Adrenal gland (tissue), 19 donors: ENCODE data around the gene CNP. TPM values are rescaled to one million over a fixed set of nuclear protein-coding genes. Genes with fewer than 3 reads are reported as not detected.
A peak's percentile ranks its signal among the peaks of the same experiment; 100 is the strongest.

Experiments
- DNase-seq, 7 donors: peaks; one replicate each; pipeline ENCODE4 v3.0.0-alpha.2; 2019 to 2020
- H3K27ac ChIP-seq, 5 donors: fragments of 200-600 bp; sonication (generic) in 4 of 5; 1 replicate in 3 of 5; 2 replicates in 2 of 5; pipeline versions ENCODE4 v1.5.1 to v1.8.0; 2016 to 2020; ENCODE audit warnings: mild to moderate bottlenecking in 1 of 5
- H3K27me3 ChIP-seq: fragments of 200-600 bp; 2 replicates; pipeline ENCODE4 v1.8.0; 2021
- H3K36me3 ChIP-seq, 2 donors: fragments of 200-600 bp; replicated peaks in 1 of 2; 1 replicate in 1 of 2; 2 replicates in 1 of 2; pipeline versions ENCODE4 v1.5.1 to v1.8.0; 2018 to 2022
- H3K4me1 ChIP-seq, 2 donors: fragments of 200-600 bp; replicated peaks in 1 of 2; 1 replicate in 1 of 2; 2 replicates in 1 of 2; pipeline versions ENCODE4 v1.5.1 to v1.8.0; 2018 to 2021
- H3K4me3 ChIP-seq, 4 donors: fragments of 200-600 bp; sonication (generic) in 3 of 4; one replicate each; pipeline ENCODE4 v1.5.1; 2016 to 2018
- H3K9me3 ChIP-seq, 3 donors: fragments of 200-600 bp; sonication (generic) in 1 of 3; replicated peaks in 1 of 3; 1 replicate in 2 of 3; 2 replicates in 1 of 3; pipeline versions ENCODE4 v1.5.1 to v1.8.0; 2016 to 2021
- POLR2A ChIP-seq, 2 donors: fragments of 450-650 bp; IDR thresholded peaks; one replicate each; pipeline ENCODE4 v1.6.1; 2017; ENCODE audit warnings: antibody characterized with exemption in 2 of 2, mild to moderate bottlenecking in 2 of 2, moderate library complexity in 1 of 2
- WGBS, 4 donors: extraction: QIAGEN DNeasy Blood & Tissue Kit in 2 of 4; methylation state at CpG; one replicate each; pipeline versions ENCODE4 v1.1.5 to v1.1.7; 2013 to 2017; 5-methylcytosine and 5-hydroxymethylcytosine counted together
- intact Hi-C, 2 donors: fragments of 100-400 bp; cut with DNase I; formaldehyde crosslinking; loops; one replicate each; pipeline versions ENCODE4 v1.14.1 to v1.15.0; 2022 to 2023
- long read RNA-seq, 10 donors: library from polyadenylated mRNA in 3 of 10; unstranded in 2 of 10; stranded (forward) in 1 of 10; transcript quantifications; one replicate each; pipeline ENCODE4 v2.0.0 and lab custom pipeline, GENCODE V29; 2021 to 2026
- polyA plus RNA-seq, 3 donors: library from polyadenylated mRNA; stranded (reverse); fragments of 200-250 nt in 2 of 3; fragments of 350-450 nt in 1 of 3; fragmentation: Illumina TruSeq in 1 of 3; extraction: RNeasy Lipid Tissue Mini Kit (QIAGEN cat#74804) in 1 of 3; gene quantifications; one replicate each; pipeline ENCODE4 v1.2.3, GENCODE V29; 2013 to 2014
- total RNA-seq, 9 donors: library from RNA; depleted of rRNA in 4 of 9; stranded (reverse); fragments of >200 nt in 4 of 9; fragments of 120-200 nt in 1 of 9; fragmentation: NEBNext Ultra II Directional in 1 of 9; extraction: Animal tissue kit (Norgen Biotek cat#: 25700) in 1 of 9; gene quantifications; one replicate each; pipeline versions ENCODE4 v1.1.0 to v1.2.4, GENCODE V29; 2013 to 2023
- TF ChIP-seq, protein P1 (sequence below), 6 experiments: fragments of 450-650 bp in 4 of 6; fragments of 200-600 bp in 2 of 6; sonication (generic) in 1 of 6; IDR thresholded peaks; 1 replicate in 5 of 6; 2 replicates in 1 of 6; pipeline versions ENCODE4 v1.5.1 to v1.8.0; 2016 to 2021; ENCODE audit warnings: antibody characterized with exemption in 6 of 6, mild to moderate bottlenecking in 2 of 6, moderate library complexity in 1 of 6
- donor health status: healthy with polysubstance abuse.
- donor health status: Bipolar disorder and iron deficiency.
- donor health status: DM: yes; HTN: yes; CAD: no.
- donor health status: DM: no; HTN: no; CAD: no.
- donor health status: DM: no; HTN: no; CAD: no.
- donor health status: DM: yes; HTN: yes; CAD: no.

Gene CNP
- total RNA-seq: 10 to 100 TPM; 28.8 to 78.5 (median 69.2) TPM
- 10 to 100 TPM; 27.9 to 44.6 (median 34.2) TPM for polyA plus RNA-seq
- long read RNA-seq, donor 1, full-length matches to known transcripts: 11 of 105 reads
- long read RNA-seq, donor 1, partial matches to known transcripts: 72 of 105 reads
- long read RNA-seq, donor 1, other reads (novel, unspliced or antisense): 22 of 105 reads
- long read RNA-seq, donor 2, full-length matches to known transcripts: 11 of 11 reads
- long read RNA-seq, donor 2, partial matches to known transcripts: 0 of 11 reads
- long read RNA-seq, donor 2, other reads (novel, unspliced or antisense): 0 of 11 reads
- long read RNA-seq, donor 3, full-length matches to known transcripts: 5 of 63 reads
- long read RNA-seq, donor 3, partial matches to known transcripts: 33 of 63 reads
- long read RNA-seq, donor 3, other reads (novel, unspliced or antisense): 25 of 63 reads
- long read RNA-seq, donor 4, full-length matches to known transcripts: 33 of 58 reads
- long read RNA-seq, donor 4, partial matches to known transcripts: 24 of 58 reads
- long read RNA-seq, donor 4, other reads (novel, unspliced or antisense): 1 of 58 reads
- long read RNA-seq, donor 5, full-length matches to known transcripts: 211 of 237 reads
- long read RNA-seq, donor 5, partial matches to known transcripts: 14 of 237 reads
- long read RNA-seq, donor 5, other reads (novel, unspliced or antisense): 12 of 237 reads
- long read RNA-seq, donor 6, full-length matches to known transcripts: 30 of 37 reads
- long read RNA-seq, donor 6, partial matches to known transcripts: 2 of 37 reads
- long read RNA-seq, donor 6, other reads (novel, unspliced or antisense): 5 of 37 reads
- long read RNA-seq, donor 7, full-length matches to known transcripts: 3 of 25 reads
- long read RNA-seq, donor 7, partial matches to known transcripts: 6 of 25 reads
- long read RNA-seq, donor 7, other reads (novel, unspliced or antisense): 16 of 25 reads
- long read RNA-seq, donor 8, full-length matches to known transcripts: 13 of 132 reads
- long read RNA-seq, donor 8, partial matches to known transcripts: 72 of 132 reads
- long read RNA-seq, donor 8, other reads (novel, unspliced or antisense): 47 of 132 reads
- long read RNA-seq, donor 9, full-length matches to known transcripts: 5 of 83 reads
- long read RNA-seq, donor 9, partial matches to known transcripts: 46 of 83 reads
- long read RNA-seq, donor 9, other reads (novel, unspliced or antisense): 32 of 83 reads
- long read RNA-seq, donor 10, full-length matches to known transcripts: 5 of 73 reads
- long read RNA-seq, donor 10, partial matches to known transcripts: 40 of 73 reads
- long read RNA-seq, donor 10, other reads (novel, unspliced or antisense): 28 of 73 reads

DNA sequence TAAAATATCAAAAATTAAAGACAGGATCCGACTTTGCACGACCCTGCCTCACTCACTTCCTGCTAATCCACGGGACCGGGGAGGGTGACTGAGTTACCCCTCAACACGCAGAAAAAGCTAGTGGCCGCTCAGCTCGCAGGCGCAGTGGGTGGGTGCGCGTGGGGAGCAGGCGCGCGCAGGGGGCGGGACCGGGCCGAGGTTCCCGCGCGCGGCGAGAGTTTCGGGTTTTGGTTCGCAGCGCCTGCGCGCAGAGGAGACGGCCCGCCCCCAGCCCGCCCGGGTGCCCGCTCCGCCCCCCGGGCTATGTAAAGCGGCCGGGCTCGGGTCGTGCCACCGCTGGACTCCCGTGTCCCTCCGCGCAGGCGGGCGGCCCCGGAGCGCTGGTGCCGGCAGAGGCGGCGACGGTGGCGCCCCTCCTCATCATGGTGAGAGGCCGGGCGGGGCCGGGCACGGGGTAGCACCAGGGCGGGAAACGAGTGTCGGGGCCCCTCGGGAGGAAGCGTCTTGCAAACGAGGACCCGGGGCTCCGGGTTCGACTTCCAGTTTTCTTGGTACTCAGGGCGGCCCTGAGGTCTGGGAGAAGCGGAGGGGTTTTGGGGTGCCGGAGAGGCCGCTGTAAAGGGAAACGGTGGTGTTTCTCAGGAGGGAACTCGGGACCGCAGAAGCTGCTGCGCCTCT is at the start of gene CNP:
TSS of gene CNP (plus strand) at position 333 of the 678 bp plus-strand sequence. CDS start at position 423, 90 bp downstream.
- Histone ChIP-seq H3K27ac (peak within 1 kb of the TSS; percentile 79 to 93 (median 84)), H3K27me3 (no peaks in the 10 kb centered on the region), H3K4me1 (peaks cover 13 to 37% of the 10 kb centered on the region in 2 donors), H3K36me3 (peaks cover 0 to 29% of the 10 kb centered on the region in 2 donors), H3K9me3 (no peaks in the 10 kb centered on the region), H3K4me3 (peak within 1 kb of the TSS; percentile 71 to 88 (median 87))
- 0% methylated on average over 14 to 71 of the region's 71 CpGs for WGBS, 4 donors
- intact Hi-C loops: no loop called here
- TF ChIP-seq POLR2A (IDR thresholded peaks at IDR 0.05): peak; percentile 81 to 87
- TF ChIP-seq, protein P1, sequence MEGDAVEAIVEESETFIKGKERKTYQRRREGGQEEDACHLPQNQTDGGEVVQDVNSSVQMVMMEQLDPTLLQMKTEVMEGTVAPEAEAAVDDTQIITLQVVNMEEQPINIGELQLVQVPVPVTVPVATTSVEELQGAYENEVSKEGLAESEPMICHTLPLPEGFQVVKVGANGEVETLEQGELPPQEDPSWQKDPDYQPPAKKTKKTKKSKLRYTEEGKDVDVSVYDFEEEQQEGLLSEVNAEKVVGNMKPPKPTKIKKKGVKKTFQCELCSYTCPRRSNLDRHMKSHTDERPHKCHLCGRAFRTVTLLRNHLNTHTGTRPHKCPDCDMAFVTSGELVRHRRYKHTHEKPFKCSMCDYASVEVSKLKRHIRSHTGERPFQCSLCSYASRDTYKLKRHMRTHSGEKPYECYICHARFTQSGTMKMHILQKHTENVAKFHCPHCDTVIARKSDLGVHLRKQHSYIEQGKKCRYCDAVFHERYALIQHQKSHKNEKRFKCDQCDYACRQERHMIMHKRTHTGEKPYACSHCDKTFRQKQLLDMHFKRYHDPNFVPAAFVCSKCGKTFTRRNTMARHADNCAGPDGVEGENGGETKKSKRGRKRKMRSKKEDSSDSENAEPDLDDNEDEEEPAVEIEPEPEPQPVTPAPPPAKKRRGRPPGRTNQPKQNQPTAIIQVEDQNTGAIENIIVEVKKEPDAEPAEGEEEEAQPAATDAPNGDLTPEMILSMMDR (IDR thresholded peaks at IDR 0.05): peak in 1 of 6 experiments; percentile 8
- DNase-seq: peak; percentile 92 to 96 (median 92)

- no peak for DNase-seq
- no peaks in the 10 kb centered on the region for H3K9me3 ChIP-seq
- H3K27me3 ChIP-seq: no peaks in the 10 kb centered on the region
- H3K4me1 ChIP-seq: peaks cover 9 to 27% of the 10 kb centered on the region in 2 donors
- H3K4me3 ChIP-seq: peak overlapping the region in 1 of 4 donors; percentile 99
- TF ChIP-seq, protein P1 (IDR thresholded peaks at IDR 0.05): no peak
- TF ChIP-seq POLR2A (IDR thresholded peaks at IDR 0.05): no peak
- H3K36me3 ChIP-seq: peaks cover 0 to 15% of the 10 kb centered on the region in 2 donors
- WGBS, 4 donors: 55 to 71% (median 64%) methylated on average over 4 of the region's 4 CpGs
- intact Hi-C loops: no loop called here
- H3K27ac ChIP-seq: no peak overlapping the region
These were observed 49.4 kb upstream of the CNP start for GRCh38 chr17:41917192-41917591.

DNA sequence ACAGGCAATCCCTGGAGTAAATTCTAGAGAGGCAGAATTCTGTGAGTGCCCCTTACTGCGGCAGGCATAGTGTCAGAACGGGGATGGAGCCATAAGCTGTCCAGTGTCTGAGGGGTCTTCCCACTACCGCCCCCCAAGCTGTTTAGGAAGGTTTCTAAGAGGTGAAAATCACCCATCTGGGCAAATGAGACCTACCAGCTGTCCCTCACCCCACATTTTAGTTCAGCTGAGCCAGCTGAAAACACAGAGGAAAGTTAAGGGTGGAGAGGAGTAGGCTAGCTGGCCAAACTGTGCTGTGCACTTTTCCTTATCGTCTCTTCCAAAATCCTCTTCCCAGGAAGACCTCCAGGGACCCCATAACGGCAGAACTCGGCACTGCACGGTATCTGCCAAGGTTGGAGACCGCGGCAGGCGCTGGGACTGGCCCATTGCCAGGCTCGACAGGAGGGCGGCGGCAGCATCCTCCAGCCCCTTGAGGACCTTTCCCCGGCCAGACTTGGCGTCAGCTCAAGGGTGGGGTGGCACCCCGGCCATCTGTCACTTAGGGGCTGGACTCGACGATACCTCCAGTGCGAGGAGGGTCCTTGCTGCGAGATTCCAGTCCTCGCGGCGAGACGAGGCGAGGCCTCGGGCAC is 48.8 kb upstream of the CNP start:
- Histone ChIP-seq H3K4me3 (peak overlapping the region; percentile 33 to 99 (median 80)), H3K27ac (peak overlapping the region in 4 of 5 donors; percentile 58 to 97 (median 76)), H3K9me3 (no peaks in the 10 kb centered on the region), H3K27me3 (no peaks in the 10 kb centered on the region), H3K36me3 (peaks cover 0 to 9% of the 10 kb centered on the region in 2 donors), H3K4me1 (peaks cover 9 to 27% of the 10 kb centered on the region in 2 donors)
- TF ChIP-seq, protein P1 (IDR thresholded peaks at IDR 0.05): no peak
- no peak for TF ChIP-seq POLR2A (IDR thresholded peaks at IDR 0.05)
- intact Hi-C loops: no loop called here
- peak; percentile 44 to 73 (median 58) for DNase-seq
- WGBS, 4 donors: 6 to 13% (median 8%) methylated on average over 13 to 26 of the region's 26 CpGs
